GM20431 (cell line): ENCODE results near the gene CLPSL1.

Source experiments
- in situ Hi-C: fragments of 300-500 bp; cut with MseI, MboI; formaldehyde crosslinking; loops from one replicate; pipeline ENCODE4 v1.15.0; 2020; ENCODE audit warnings: low sequenced_read_pairs; ENCODE audit not compliant: unreplicated experiment

The CLPSL1 gene

DNA sequence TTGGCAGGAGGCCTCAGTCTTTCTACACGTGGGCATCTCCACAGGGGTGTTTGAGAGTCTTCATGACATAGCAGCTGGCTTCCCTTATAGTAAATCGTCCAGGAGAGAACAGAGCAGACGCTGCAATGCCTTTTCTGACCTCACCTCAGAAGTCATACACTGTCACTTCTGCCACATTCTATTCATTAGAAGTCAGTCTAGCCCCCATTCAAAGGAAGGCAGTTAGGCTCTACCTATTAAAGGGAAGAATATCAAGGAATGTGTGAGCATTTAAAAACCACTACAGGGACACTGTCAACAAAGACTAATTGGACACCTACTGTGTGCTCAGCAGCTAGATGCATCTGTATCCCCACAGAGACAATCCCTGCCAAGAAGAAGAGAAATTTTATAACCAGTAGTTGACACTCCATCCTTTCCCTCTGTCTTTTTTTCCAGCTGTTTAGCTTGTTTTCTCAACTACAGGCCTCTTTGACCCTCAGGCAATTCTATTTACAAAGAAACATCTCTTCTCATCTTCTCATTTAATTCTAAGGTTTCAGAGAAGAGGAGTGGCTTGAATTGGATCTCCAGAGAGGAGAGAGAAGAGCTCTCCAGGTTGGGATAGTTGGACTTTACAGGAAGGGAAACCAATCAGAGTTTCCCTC lies 25.4 kb upstream of the CLPSL1 start:
- in situ Hi-C loops = no loop called here

DNA sequence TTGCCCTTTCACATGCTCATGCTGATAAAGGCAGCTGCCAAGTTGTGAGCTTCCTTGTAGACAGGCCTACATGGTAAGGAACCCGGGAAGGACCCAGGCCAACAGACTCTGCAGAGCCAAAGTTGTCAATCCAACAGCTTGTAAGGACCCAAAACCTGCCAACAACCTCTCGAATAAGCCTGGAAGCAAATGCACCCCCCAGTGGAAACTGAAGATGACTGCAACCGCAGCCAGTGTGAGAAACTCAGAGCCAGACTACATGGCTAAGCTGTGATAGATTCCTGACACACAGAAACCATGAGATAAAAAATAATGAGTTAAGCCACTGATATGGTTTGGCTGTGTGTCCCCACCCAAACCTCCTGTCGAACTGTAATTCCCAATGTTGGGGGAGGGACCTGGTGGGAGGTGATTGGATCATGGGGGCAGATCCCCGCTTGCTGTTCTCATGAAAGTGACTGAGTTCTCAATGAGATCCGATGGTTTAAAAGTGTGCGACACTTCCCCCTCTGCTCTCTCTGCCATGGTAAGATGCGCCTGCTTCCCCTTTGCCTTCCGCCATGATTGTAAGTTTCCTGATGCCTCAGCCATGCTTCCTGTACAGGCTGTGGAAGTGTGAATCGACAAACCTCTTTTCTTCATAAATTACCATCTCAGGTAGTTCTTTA lies 23.2 kb upstream of the CLPSL1 start:
- in situ Hi-C loops = no loop called here

- in situ Hi-C loops = no loop called here
Observed at GRCh38 chr6:35759426-35759825, 21.4 kb upstream of the CLPSL1 start.

DNA sequence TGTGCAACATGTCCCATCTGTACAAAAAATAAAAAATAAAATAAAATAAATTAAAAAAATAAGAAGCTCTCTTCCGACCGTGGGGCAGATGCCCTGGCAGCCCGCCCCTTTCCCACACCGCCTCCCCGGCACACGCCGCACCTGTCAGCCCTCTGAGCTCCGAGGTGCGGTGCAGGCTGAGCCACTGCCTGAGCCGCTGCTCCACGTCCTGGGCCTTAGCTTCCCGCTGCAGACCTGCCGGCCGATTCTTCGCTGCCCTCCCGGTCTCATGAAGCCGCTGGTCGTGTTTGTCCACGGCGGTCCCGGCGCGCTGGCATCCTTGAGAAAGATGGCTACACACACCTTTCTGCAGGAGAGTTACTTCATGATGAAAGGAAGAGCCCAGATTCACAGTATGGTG lies 15.1 kb upstream of the CLPSL1 start:
- in situ Hi-C loops = no loop called here

DNA sequence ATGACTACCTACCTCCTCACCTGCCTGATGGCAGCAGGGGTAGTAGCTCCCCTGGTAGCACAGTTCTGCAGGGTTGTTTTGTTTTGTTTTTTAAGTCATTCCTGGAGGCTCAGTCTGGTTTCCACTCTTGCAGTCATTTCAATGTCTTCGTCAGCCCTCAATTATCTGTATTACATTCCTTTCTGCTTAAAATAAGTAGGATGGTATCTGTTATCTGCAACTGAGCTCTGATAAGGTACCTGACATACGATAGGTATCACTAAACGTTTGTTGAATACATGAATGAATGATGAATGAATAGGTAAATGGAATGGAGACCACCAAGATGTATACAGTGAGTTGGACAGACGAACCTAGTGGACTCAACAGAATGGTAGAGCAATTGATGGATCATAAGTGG lies 11.6 kb upstream of the CLPSL1 start:
- in situ Hi-C loops = no loop called here

- in situ Hi-C loops = no loop called here
Observed at GRCh38 chr6:35771343-35771627, 9.5 kb upstream of the CLPSL1 start.

- in situ Hi-C loops = no loop called here
Observed at GRCh38 chr6:35774116-35774794, 6.6 kb upstream of the CLPSL1 start.

DNA sequence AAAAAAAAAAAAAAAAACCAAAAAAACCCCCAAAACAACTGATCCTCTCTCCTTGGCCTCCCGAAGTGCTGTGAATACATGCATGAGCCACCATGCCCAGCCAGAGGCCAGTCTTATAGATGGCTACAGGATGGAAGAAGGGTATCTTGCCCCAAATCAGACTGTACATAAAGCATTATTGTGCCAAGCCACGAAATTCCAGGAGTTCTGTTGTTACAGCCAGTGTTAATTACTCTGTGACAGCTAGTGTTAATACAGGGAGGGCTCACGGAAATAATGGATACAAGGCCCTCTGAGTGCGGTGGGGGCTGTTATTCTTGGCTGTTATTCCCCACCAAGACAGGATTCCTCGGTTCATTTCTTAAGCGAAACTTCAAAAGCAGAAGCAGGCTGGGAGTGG lies 5.8 kb upstream of the CLPSL1 start:
- in situ Hi-C loops = no loop called here

GRCh38 chr6:35776364-35777215 lies 4.2 kb upstream of the CLPSL1 start, which contains the start of gene CLPSL2:
Gene CLPSL2 (plus strand): TSS chr6:35776598. CDS start chr6:35776619, 21 bp downstream.
- in situ Hi-C loops = no loop called here

DNA sequence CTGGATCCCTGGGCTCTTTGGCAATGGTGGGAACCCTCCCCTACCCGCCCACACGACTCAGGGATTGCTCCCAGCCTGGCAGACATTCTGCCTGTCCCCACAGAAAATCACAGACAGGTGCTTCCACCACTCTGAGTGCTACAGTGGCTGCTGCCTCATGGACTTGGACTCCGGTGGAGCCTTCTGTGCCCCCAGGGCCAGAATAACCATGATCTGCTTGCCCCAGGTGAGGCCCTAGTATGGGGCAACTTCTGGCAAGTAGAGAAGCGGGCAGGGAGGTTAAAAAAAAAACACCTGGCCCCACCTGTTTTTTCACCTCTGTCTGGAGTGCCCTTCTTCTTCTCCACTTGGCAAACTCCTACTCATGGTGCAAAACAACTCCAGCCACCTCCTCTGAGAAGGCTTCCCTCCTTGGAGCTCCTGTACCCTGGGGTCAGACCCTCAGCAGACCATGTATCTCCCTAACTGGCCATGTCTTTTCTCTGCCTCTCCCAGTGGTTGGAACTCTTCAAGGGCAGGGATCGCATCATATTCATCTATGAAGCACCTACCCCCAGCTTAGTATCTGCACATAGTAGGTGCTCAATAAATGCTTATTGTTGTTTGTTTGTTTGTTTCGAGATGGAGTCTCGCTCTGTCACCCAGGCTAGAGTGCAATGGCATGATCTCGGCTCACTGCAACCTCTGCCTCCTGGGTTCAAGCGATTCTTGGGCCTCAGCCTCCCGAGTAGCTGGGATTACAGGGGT lies 3.3 kb upstream of the CLPSL1 start:
- in situ Hi-C loops = no loop called here

GRCh38 chr6:35778437-35778836 lies 2.4 kb upstream of the CLPSL1 start:
- in situ Hi-C loops = no loop called here

- in situ Hi-C loops = no loop called here
Observed at GRCh38 chr6:35781290-35781689, 471 bp downstream of the CLPSL1 start.

GRCh38 chr6:35782424-35782823 lies 1.6 kb downstream of the CLPSL1 start:
- in situ Hi-C loops = no loop called here

DNA sequence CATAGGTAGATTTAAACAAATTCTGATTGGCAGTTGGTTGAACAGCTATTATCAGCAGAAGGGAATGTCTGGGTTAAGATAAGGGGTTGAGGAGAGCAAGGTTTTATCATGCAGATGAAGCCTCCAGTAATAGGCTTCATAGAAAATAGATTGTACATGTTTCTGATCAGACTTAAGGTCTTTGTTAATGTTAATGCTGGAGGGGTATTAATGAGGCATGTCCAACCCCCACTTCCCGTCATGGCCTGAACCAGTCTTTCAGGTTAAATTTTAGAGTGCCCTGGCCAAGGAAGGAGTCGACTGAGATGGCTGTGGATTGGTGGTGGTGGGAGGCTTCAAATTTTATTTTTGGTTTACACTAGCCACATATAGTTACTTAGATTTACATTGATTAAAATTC lies 3.4 kb downstream of the CLPSL1 start:
- in situ Hi-C loops = no loop called here

DNA sequence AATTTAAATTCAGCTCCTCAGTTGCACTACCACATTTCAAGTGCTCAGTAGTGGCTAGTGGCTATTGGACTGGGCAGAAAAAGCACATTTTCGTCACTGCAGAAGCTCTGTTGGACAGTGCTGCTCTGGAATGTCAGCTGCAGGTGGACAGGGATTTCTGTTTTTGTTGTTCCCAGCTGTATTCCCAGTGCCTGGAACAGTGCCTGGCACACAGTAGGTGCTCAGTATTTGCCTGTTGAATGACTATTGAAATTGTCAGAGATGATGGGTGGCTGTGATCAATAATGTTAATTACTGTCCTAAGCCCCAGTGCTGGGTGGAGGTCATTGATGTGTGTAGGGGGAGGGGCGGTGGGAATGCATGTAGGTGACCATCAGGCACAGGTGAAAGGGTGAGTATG lies 5.5 kb downstream of the CLPSL1 start:
- in situ Hi-C loops = no loop called here

DNA sequence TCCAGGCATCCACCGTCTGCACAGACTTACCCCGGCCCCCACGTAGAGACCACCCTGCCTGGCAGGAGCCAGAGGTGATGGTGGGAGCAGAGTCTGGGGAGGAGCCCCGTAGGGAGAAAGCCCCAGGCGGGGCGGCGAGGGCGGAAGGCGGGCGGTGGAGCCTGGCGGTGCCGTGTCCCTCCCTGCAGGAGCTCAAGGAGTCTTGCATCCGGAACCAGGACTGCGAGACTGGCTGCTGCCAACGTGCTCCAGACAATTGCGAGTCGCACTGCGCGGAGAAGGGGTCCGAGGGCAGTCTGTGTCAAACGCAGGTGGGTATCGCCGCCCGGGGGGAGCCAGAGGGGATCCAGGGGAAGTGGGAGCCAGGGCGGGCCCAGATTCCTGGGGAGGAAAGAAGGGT lies 6.0 kb downstream of the CLPSL1 start:
- in situ Hi-C loops = no loop called here

GRCh38 chr6:35787266-35788218 lies 6.7 kb downstream of the CLPSL1 start:
- in situ Hi-C loops = no loop called here

DNA sequence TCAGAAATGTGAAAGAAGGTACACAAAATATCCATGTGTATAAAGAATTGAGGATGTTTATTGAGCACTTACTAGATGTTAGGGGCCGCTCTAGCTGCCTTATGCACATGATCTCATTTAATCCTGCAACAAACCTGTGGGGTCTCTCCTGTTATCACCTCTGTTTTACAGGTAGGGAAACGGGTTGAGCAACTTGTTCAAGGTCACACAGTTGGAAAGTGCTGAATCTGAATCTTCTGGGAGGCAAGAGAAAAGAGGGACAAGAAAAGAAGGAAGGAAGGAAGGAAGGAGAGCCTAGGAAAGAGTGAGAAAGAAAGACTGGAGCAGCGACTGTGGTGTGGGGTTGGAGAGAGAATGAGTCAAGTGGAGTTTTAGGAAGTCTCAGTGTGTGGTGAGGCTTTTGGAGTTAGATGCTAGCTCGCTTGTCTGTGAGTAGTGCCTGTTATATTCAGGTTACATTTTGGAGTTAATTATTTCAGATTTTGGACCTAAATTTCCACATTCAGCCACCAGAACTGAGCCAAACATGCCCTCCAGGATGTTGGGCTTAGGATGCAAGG lies 7.7 kb downstream of the CLPSL1 start:
- in situ Hi-C loops = no loop called here

- in situ Hi-C loops = no loop called here
Observed at GRCh38 chr6:35790683-35791082, 9.9 kb downstream of the CLPSL1 start.
